Hepatocyte (in vitro differentiated cells): ENCODE measurements around the gene TNFSF13.

Experiments
- EZH2phosphoT487 ChIP-seq: fragments of 200-600 bp; sonication (generic); IDR thresholded peaks from one replicate; pipeline ENCODE4 v1.6.1; 2018; ENCODE audit warnings: antibody characterized with exemption, mild to moderate bottlenecking, low read depth, moderate library complexity; ENCODE audit not compliant: unreplicated experiment, severe bottlenecking
- TF ChIP-seq, protein P1 (sequence below): fragments of 200-600 bp; sonication (generic); IDR thresholded peaks from 2 replicates; pipeline ENCODE4 v1.5.1; 2016; ENCODE audit warnings: antibody characterized with exemption, mild to moderate bottlenecking; ENCODE audit not compliant: poor library complexity

DNA sequence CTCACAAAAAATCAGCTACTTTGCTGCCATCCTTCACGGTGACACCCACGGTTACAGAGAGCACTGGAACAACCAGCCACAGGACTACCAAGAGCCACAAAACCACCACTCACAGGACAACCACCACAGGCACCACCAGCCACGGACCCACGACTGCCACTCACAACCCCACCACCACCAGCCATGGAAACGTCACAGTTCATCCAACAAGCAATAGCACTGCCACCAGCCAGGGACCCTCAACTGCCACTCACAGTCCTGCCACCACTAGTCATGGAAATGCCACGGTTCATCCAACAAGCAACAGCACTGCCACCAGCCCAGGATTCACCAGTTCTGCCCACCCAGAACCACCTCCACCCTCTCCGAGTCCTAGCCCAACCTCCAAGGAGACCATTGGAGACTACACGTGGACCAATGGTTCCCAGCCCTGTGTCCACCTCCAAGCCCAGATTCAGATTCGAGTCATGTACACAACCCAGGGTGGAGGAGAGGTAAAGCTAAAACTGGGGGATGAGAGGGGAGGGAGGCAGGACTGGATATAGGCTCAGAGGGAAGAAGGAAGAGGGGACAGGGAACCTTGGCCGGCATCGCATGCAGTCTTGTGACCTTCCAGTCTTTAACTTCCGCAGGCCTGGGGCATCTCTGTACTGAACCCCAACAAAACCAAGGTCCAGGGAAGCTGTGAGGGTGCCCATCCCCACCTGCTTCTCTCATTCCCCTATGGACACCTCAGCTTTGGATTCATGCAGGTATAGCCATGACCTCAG lies 21.5 kb downstream of the TNFSF13 start:
- TF ChIP-seq EZH2phosphoT487: no peak
- TF ChIP-seq, protein P1, sequence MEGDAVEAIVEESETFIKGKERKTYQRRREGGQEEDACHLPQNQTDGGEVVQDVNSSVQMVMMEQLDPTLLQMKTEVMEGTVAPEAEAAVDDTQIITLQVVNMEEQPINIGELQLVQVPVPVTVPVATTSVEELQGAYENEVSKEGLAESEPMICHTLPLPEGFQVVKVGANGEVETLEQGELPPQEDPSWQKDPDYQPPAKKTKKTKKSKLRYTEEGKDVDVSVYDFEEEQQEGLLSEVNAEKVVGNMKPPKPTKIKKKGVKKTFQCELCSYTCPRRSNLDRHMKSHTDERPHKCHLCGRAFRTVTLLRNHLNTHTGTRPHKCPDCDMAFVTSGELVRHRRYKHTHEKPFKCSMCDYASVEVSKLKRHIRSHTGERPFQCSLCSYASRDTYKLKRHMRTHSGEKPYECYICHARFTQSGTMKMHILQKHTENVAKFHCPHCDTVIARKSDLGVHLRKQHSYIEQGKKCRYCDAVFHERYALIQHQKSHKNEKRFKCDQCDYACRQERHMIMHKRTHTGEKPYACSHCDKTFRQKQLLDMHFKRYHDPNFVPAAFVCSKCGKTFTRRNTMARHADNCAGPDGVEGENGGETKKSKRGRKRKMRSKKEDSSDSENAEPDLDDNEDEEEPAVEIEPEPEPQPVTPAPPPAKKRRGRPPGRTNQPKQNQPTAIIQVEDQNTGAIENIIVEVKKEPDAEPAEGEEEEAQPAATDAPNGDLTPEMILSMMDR: no peak
